IMR-90 (cell line): ENCODE measurements around the gene ZNF607. TPM values are rescaled to one million over a fixed set of nuclear protein-coding genes. Genes with fewer than 3 reads are reported as not detected.

Experiments used
- ATAC-seq: fragments of 200-7000 bp; cut with Tn5 transposase; 2 replicates; pipeline ENCODE4 v1.9.1; 2020; ENCODE audit warnings: low read depth, mild to moderate bottlenecking, moderate library complexity
- Bru-seq: library from RNA; stranded (reverse); fragments of 400-500 nt; gene quantifications from one replicate; lab custom pipeline; 2021; lab: Mats Ljungman, UMichigan
- BruChase-seq, 2 experiments: library from RNA; stranded (reverse); fragments of 400-500 nt; gene quantifications; one replicate each; lab custom pipeline; 2021; lab: Mats Ljungman, UMichigan
- BruUV-seq: library from RNA; stranded (reverse); fragments of 400-500 nt; replicated peaks from 2 replicates; lab custom pipeline; 2021; lab: Mats Ljungman, UMichigan
- CTCF ChIA-PET: fragments of 300-600 bp; formaldehyde crosslinking; extraction: SDS; loops from one replicate; lab custom pipeline; 2021; ENCODE audit warnings: antibody characterized with exemption; lab: Yijun Ruan, JAX
- POLR2A ChIA-PET: fragments of 300-600 bp; sonication (Branson Sonifier 250); formaldehyde crosslinking; loops from one replicate; lab custom pipeline; 2022; ENCODE audit warnings: antibody characterized with exemption; ENCODE audit not compliant: unreplicated experiment; lab: Charles Lee
- DNase-seq: peaks from one replicate; pipeline ENCODE4 v3.0.0; 2013
- H2AFZ ChIP-seq: replicated peaks from 2 replicates; pipeline ENCODE3; 2013; ENCODE audit warnings: low read length, mild to moderate bottlenecking; ENCODE audit not compliant: poor library complexity
- H2AK5ac ChIP-seq: 2 replicates; pipeline ENCODE4 v1.6.1; 2013; ENCODE audit warnings: low read depth, low read length, inconsistent platforms
- H2AK9ac ChIP-seq: replicated peaks from 2 replicates; pipeline ENCODE3; 2013; ENCODE audit warnings: mild to moderate bottlenecking, low read depth, low read length, moderate library complexity; ENCODE audit not compliant: poor library complexity
- H2BK120ac ChIP-seq: 2 replicates; pipeline ENCODE4 v1.6.1; 2013; ENCODE audit warnings: low read depth, low read length, inconsistent platforms
- H2BK15ac ChIP-seq: 3 replicates; pipeline ENCODE4 v1.6.1; 2013; ENCODE audit warnings: low read depth, low read length, inconsistent platforms
- H2BK20ac ChIP-seq: 2 replicates; pipeline ENCODE4 v1.6.1; 2013; ENCODE audit warnings: low read depth, mild to moderate bottlenecking, inconsistent platforms, low read length, moderate library complexity
- H2BK5ac ChIP-seq: 2 replicates; pipeline ENCODE4 v1.6.1; 2013; ENCODE audit warnings: mild to moderate bottlenecking, low read depth, low read length, inconsistent platforms; ENCODE audit not compliant: poor library complexity, severe bottlenecking
- H3K14ac ChIP-seq: replicated peaks from 2 replicates; pipeline ENCODE4 v1.6.1; 2013; ENCODE audit warnings: low read depth, low read length, inconsistent platforms
- H3K18ac ChIP-seq: 2 replicates; pipeline ENCODE4 v1.6.1; 2013; ENCODE audit warnings: low read depth, low read length, control low read depth
- H3K23ac ChIP-seq: 2 replicates; pipeline ENCODE4 v1.6.1; 2013; ENCODE audit warnings: low read depth, low read length, inconsistent platforms
- H3K27ac ChIP-seq: 2 replicates; pipeline ENCODE4 v1.5.1; 2013; ENCODE audit warnings: mild to moderate bottlenecking, control low read depth, low read length; ENCODE audit not compliant: insufficient read depth
- H3K27me3 ChIP-seq: 2 replicates; pipeline ENCODE4 v1.6.1; 2013; ENCODE audit warnings: low read length; ENCODE audit not compliant: control insufficient read depth, insufficient read depth
- H3K36me3 ChIP-seq: 2 replicates; pipeline ENCODE4 v1.6.1; 2013; ENCODE audit warnings: low read length, mixed read lengths; ENCODE audit not compliant: control insufficient read depth, insufficient read depth
- H3K4ac ChIP-seq: 2 replicates; pipeline ENCODE4 v1.6.1; 2013; ENCODE audit warnings: low read depth, low read length, inconsistent platforms
- H3K4me1 ChIP-seq: 2 replicates; pipeline ENCODE4 v1.6.1; 2013; ENCODE audit warnings: low read length, mixed read lengths; ENCODE audit not compliant: control insufficient read depth, insufficient read depth
- H3K4me2 ChIP-seq: 2 replicates; pipeline ENCODE4 v1.6.1; 2013; ENCODE audit warnings: low read depth, mild to moderate bottlenecking, control low read depth, low read length, moderate library complexity
- H3K4me3 ChIP-seq: 2 replicates; pipeline ENCODE4 v1.5.1; 2013; ENCODE audit warnings: low read depth, mild to moderate bottlenecking, control low read depth, low read length, moderate library complexity; ENCODE audit not compliant: insufficient read depth
- H3K56ac ChIP-seq: 2 replicates; pipeline ENCODE4 v1.6.1; 2013; ENCODE audit warnings: low read length, inconsistent platforms; ENCODE audit not compliant: insufficient read depth; ENCODE audit errors: extremely low read depth
- H3K79me1 ChIP-seq, 2 experiments: 2 replicates each; pipeline ENCODE4 v1.6.1; 2013; ENCODE audit warnings: low read length in 2 of 2, inconsistent platforms in 1 of 2, low read depth in 1 of 2
- H3K9ac ChIP-seq: 2 replicates; pipeline ENCODE4 v1.6.1; 2013; ENCODE audit warnings: low read depth, low read length, control low read depth
- H3K9me1 ChIP-seq: 2 replicates; pipeline ENCODE4 v1.6.1; 2013; ENCODE audit warnings: low read length, inconsistent platforms; ENCODE audit not compliant: insufficient read depth
- H3K9me3 ChIP-seq: 2 replicates; pipeline ENCODE4 v1.6.1; 2013; ENCODE audit warnings: low read length; ENCODE audit not compliant: control insufficient read depth, insufficient read depth
- H4K20me1 ChIP-seq: 2 replicates; pipeline ENCODE4 v1.6.1; 2013; ENCODE audit warnings: low read length, inconsistent platforms; ENCODE audit not compliant: insufficient read depth
- H4K5ac ChIP-seq: 2 replicates; pipeline ENCODE4 v1.6.1; 2013; ENCODE audit warnings: mild to moderate bottlenecking, low read depth, low read length, control low read depth
- H4K8ac ChIP-seq, 2 experiments: 2 replicates each; pipeline ENCODE4 v1.6.1; 2013; ENCODE audit warnings: low read depth in 2 of 2, low read length in 2 of 2, control low read depth in 1 of 2, inconsistent platforms in 1 of 2
- H4K91ac ChIP-seq: 2 replicates; pipeline ENCODE4 v1.6.1; 2013; ENCODE audit warnings: low read depth, low read length, inconsistent platforms; ENCODE audit not compliant: insufficient read depth
- CEBPB ChIP-seq: IDR thresholded peaks from 2 replicates; pipeline ENCODE4 v1.6.1; 2012; ENCODE audit warnings: low read depth, low read length, improper control_type of control experiment
- CHD1 ChIP-seq: IDR thresholded peaks from 2 replicates; pipeline ENCODE4 v1.6.1; 2012; ENCODE audit warnings: low read depth, low read length, improper control_type of control experiment
- FOS ChIP-seq: fragments of 150-350 bp; IDR thresholded peaks from 2 replicates; pipeline ENCODE4 v1.6.1; 2016; ENCODE audit warnings: low read depth, low read length
- MAFK ChIP-seq: IDR thresholded peaks from 2 replicates; pipeline ENCODE4 v1.6.1; 2012; ENCODE audit warnings: low read depth, low read length, improper control_type of control experiment
- MXI1 ChIP-seq: IDR thresholded peaks from 2 replicates; pipeline ENCODE4 v1.6.1; 2012; ENCODE audit warnings: low read depth, mild to moderate bottlenecking, low read length, moderate library complexity, borderline replicate concordance
- NFE2L2 ChIP-seq: fragments of 150-350 bp; IDR thresholded peaks from 2 replicates; pipeline ENCODE4 v1.6.1; 2016; ENCODE audit warnings: low read depth, mild to moderate bottlenecking, low read length
- POLR2A ChIP-seq: IDR thresholded peaks from 2 replicates; pipeline ENCODE4 v1.6.1; 2012; ENCODE audit warnings: mild to moderate bottlenecking, low read depth, low read length
- RAD21 ChIP-seq: IDR thresholded peaks from 2 replicates; pipeline ENCODE4 v1.6.1; 2012; ENCODE audit warnings: low read length, improper control_type of control experiment
- WGBS, 2 experiments: methylation state at CpG; one replicate each; pipeline versions ENCODE4 v1.1.5 to v1.1.7; 2013; ENCODE audit warnings: missing lambda C conversion rate in 2 of 2; ENCODE audit not compliant: insufficient read length in 1 of 2; ENCODE audit errors: extremely low coverage in 2 of 2; 5-methylcytosine and 5-hydroxymethylcytosine counted together
- dilution Hi-C: fragments of 300-500 bp; cut with HindIII; formaldehyde crosslinking; loops from one replicate; pipeline ENCODE4 v1.14.3; 2018; ENCODE audit warnings: low sequenced_read_pairs; ENCODE audit not compliant: unreplicated experiment
- in situ Hi-C: fragments of 300-500 bp; cut with MboI; formaldehyde crosslinking; loops from 3 replicates; pipeline ENCODE4 v1.14.3; 2019; ENCODE audit warnings: low sequenced_read_pairs, inconsistent platforms, mixed read lengths
- intact Hi-C: fragments of 100-400 bp; cut with micrococcal nuclease; formaldehyde crosslinking; loops from 2 replicates; pipeline ENCODE4 v1.10.0; 2022
- long read RNA-seq: library from polyadenylated mRNA; unstranded; transcript quantifications from one replicate; pipeline ENCODE4 v2.0.0, GENCODE V29; 2021; ENCODE audit not compliant: unreplicated experiment
- polyA plus RNA-seq, 3 experiments: library from polyadenylated mRNA; depleted of rRNA; stranded (reverse); fragments of >200 nt; gene quantifications; 2 replicates each; pipeline ENCODE4 v1.2.3, GENCODE V29; 2012; ENCODE audit warnings: low replicate concordance in 1 of 3
- total RNA-seq: library from RNA; depleted of rRNA; stranded (reverse); fragments of >200 nt; gene quantifications from 2 replicates; pipeline ENCODE4 v1.2.3, GENCODE V29; 2012; rRNA removed
- TF ChIP-seq, protein P1 (sequence below): fragments of 150-350 bp; IDR thresholded peaks from 2 replicates; pipeline ENCODE4 v1.6.1; 2016; ENCODE audit warnings: low read depth, mild to moderate bottlenecking, low read length, moderate library complexity, borderline replicate concordance
- TF ChIP-seq, protein P2 (sequence below): conservative IDR thresholded peaks from 2 replicates; pipeline ENCODE4 v1.5.1; 2012; ENCODE audit warnings: mild to moderate bottlenecking, low read depth, low read length, improper control_type of control experiment

ZNF607 gene
- total RNA-seq = 2.7 and 3.6 TPM in 2 replicates
- 0.76 and 1.2 TPM in 2 replicates for polyA plus RNA-seq (2012; rRNA removed)
- 0.48 and 1.2 TPM in 2 replicates for polyA plus RNA-seq (2012; cell fraction: cytosol; rRNA removed)
- polyA plus RNA-seq (2012; cell fraction: nucleus; rRNA removed; ENCODE audit: low replicate concordance) = 2.1 and 3.9 TPM in 2 replicates
- percentile 48 among the genes with signal in this experiment for Bru-seq, nascent RNA
- percentile 59 among the genes with signal in this experiment for BruChase-seq, experiment 1, labeled RNA remaining after a 6-hour chase
- percentile 78 among the genes with signal in this experiment for BruChase-seq, experiment 2, labeled RNA remaining after a 2-hour chase
- long read RNA-seq, full-length matches to known transcripts = 2 of 7 reads
- long read RNA-seq, partial matches to known transcripts = 0 of 7 reads
- long read RNA-seq, other reads (novel, unspliced or antisense) = 5 of 7 reads

DNA sequence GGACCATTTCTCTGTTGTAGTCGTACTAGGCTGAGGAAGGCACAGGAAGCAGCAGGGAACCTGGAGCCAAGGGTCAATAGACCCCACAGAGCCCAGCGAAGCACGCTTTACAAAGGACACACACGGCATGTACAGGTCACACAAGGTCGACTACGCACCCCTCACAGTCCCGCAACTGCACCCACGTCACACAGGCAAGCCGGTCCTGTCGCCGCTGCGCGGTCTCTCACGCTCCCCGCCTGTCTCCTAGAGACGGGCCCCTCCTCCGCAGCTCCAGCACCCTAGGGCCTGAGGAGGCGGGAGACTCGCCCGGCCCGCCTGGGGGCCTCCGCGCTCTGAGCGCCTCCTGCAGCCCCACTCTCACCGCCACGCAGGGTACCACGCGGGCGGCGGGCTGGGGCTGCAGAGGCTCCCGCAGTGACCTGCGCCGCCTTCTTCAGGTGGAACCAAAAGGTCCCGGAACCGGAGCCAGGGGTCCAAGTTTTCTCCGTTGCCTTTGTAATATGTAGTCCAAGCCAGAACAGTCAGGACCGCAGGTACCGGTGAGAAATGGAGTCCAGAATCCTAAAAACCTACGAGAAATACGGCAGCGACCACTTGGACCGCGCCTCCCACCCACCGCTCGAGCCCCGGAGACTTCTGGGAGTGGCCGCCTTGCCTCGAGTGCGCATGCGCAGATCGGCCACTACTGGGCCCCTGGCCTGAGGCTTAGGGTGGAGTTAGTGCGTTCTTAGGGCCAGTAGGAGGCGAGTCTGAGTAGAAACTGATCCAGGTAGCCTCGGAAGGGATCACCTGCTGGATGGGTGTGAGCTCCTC, at the start of gene ZNF607:
Gene ZNF607, minus strand, starts transcription at position 651 of the 816 bp plus-strand sequence. CDS start 8,143 bp downstream, outside the sequence.
- H4K91ac ChIP-seq = peak within 1 kb of the TSS; percentile 14; the same call in 1 of the 2 replicates
- H4K8ac ChIP-seq = peak within 1 kb of the TSS; percentile 23 to 86; a peak in 3 of 4 replicates
- peak within 1 kb of the TSS; percentile 86 for H3K14ac ChIP-seq
- no peaks in the 10 kb centered on the region for H3K36me3 ChIP-seq
- 0 out of 2 replicates have a peak within 1 kb of the TSS, but pooled peaks have one; percentile 43 for H2AK5ac ChIP-seq
- DNase-seq (peak; percentile 84), ATAC-seq (peak; percentile 99)
- H3K9me3 ChIP-seq = no peaks in the 10 kb centered on the region
- no TSS peak for BruUV-seq
- H2BK120ac ChIP-seq = no peak within 1 kb of the TSS
- peak within 1 kb of the TSS; percentile 88 for H3K4me2 ChIP-seq
- H2BK5ac ChIP-seq = peak within 1 kb of the TSS; percentile 6
- no peaks in the 10 kb centered on the region for H4K20me1 ChIP-seq
- 0 out of 2 replicates have a peak, but pooled peaks have one; percentile 14 for TF ChIP-seq RAD21
- TF ChIP-seq NFE2L2 = no peak
- no peak for TF ChIP-seq POLR2A
- TF ChIP-seq FOS = no peak
- TF ChIP-seq, protein P1, sequence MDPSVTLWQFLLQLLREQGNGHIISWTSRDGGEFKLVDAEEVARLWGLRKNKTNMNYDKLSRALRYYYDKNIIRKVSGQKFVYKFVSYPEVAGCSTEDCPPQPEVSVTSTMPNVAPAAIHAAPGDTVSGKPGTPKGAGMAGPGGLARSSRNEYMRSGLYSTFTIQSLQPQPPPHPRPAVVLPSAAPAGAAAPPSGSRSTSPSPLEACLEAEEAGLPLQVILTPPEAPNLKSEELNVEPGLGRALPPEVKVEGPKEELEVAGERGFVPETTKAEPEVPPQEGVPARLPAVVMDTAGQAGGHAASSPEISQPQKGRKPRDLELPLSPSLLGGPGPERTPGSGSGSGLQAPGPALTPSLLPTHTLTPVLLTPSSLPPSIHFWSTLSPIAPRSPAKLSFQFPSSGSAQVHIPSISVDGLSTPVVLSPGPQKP = no peak
- TF ChIP-seq CHD1 = no peak
- TF ChIP-seq MAFK = no peak
- no peak for TF ChIP-seq MXI1
- no peak for TF ChIP-seq CEBPB
- TF ChIP-seq, protein P2, sequence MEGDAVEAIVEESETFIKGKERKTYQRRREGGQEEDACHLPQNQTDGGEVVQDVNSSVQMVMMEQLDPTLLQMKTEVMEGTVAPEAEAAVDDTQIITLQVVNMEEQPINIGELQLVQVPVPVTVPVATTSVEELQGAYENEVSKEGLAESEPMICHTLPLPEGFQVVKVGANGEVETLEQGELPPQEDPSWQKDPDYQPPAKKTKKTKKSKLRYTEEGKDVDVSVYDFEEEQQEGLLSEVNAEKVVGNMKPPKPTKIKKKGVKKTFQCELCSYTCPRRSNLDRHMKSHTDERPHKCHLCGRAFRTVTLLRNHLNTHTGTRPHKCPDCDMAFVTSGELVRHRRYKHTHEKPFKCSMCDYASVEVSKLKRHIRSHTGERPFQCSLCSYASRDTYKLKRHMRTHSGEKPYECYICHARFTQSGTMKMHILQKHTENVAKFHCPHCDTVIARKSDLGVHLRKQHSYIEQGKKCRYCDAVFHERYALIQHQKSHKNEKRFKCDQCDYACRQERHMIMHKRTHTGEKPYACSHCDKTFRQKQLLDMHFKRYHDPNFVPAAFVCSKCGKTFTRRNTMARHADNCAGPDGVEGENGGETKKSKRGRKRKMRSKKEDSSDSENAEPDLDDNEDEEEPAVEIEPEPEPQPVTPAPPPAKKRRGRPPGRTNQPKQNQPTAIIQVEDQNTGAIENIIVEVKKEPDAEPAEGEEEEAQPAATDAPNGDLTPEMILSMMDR = peak; percentile 53
- in situ Hi-C loops = no loop called here
- dilution Hi-C loops = no loop called here
- H3K4ac ChIP-seq = no peak within 1 kb of the TSS
- ChIA-PET POLR2A (no interaction called here), CTCF (interaction anchor here (0.6 kb wide), 1 partner anchor 10 kb away, joined by 4 read pairs; no protein-coding TSS in a partner anchor)
- H3K79me1 ChIP-seq = peaks cover 8 to 11% of the 10 kb centered on the region in 2 experiments
- no peaks in the 10 kb centered on the region for H3K27me3 ChIP-seq
- peak within 1 kb of the TSS; percentile 81 for H3K4me3 ChIP-seq
- H3K4me1 ChIP-seq = peaks cover 5% of the 10 kb centered on the region; the same call in 1 of the 2 replicates
- no peak within 1 kb of the TSS for H2BK15ac ChIP-seq
- H2AK9ac ChIP-seq = peak within 1 kb of the TSS; percentile 62
- peak within 1 kb of the TSS; percentile 100 for H2AFZ ChIP-seq
- peak within 1 kb of the TSS; percentile 64 for H3K9ac ChIP-seq
- 2% methylated on average over 9 of the region's 54 CpGs; no CpG with 5 or more reads in 1 of the 2 experiments for WGBS, 2 experiments
- no peak within 1 kb of the TSS for H4K5ac ChIP-seq
- H2BK20ac ChIP-seq = no peak within 1 kb of the TSS
- peak within 1 kb of the TSS; percentile 26 for H3K27ac ChIP-seq
- H3K23ac ChIP-seq = peak within 1 kb of the TSS; percentile 77
- peak within 1 kb of the TSS; percentile 64; the same call in 1 of the 2 replicates for H3K56ac ChIP-seq
- H3K18ac ChIP-seq = peak within 1 kb of the TSS; percentile 43; the same call in 1 of the 2 replicates
- H3K9me1 ChIP-seq = no peaks in the 10 kb centered on the region
- intact Hi-C loops = loop anchor here (1.0 kb wide), 1 partner anchor 60 kb away; the partner anchor contains the start of gene ZNF573
